A549 (cell line): ENCODE results near the gene HLA-DMA.

Experiments
- CHD4 ChIP-seq: fragments of 200-600 bp; sonication (generic); IDR thresholded peaks from 2 replicates; pipeline ENCODE4 v1.6.1; 2016; ENCODE audit warnings: antibody characterized with exemption, mild to moderate bottlenecking, borderline replicate concordance
- KDM1A ChIP-seq: fragments of 200-600 bp; sonication (generic); IDR thresholded peaks from 2 replicates; pipeline ENCODE4 v1.6.1; 2016; ENCODE audit warnings: low read depth, mild to moderate bottlenecking
- POLR2A ChIP-seq: IDR thresholded peaks from 2 replicates; pipeline ENCODE4 v1.6.1; 2012; ENCODE audit warnings: mild to moderate bottlenecking, low read length
- RAD21 ChIP-seq, 2 experiments: fragments of >200 bp in 1 of 2; sonication (Bioruptor Twin) in 1 of 2; formaldehyde crosslinking in 1 of 2; IDR thresholded peaks in 1 of 2; conservative IDR thresholded peaks in 1 of 2; 2 replicates in 1 of 2; 3 replicates in 1 of 2; pipeline ENCODE4 v1.6.1; 2012 to 2018; ENCODE audit warnings: inconsistent platforms in 1 of 2
- TF ChIP-seq, protein P1 (sequence below): fragments of >200 bp; sonication (Bioruptor Twin); formaldehyde crosslinking; IDR thresholded peaks from 3 replicates; pipeline ENCODE4 v1.5.1; 2016
- TF ChIP-seq, protein P2 (sequence below): IDR thresholded peaks from 2 replicates; pipeline ENCODE4 v1.6.1; 2012

DNA sequence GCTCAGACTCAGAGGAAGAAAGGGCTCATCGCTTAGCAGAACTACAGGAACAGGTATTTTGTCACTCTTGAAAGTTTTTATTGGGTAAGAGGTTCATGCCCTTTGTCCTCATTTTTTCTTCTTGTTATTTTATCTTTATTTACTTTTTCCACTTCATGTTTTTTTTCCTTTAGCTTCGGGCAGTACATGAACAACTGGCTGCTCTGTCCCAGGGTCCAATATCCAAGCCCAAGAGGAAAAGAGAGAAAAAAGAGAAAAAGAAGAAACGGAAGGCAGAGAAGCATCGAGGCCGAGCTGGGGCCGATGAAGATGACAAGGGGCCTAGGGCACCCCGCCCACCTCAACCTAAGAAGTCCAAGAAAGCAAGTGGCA is 25.0 kb upstream of the HLA-DMA start:
- TF ChIP-seq KDM1A (no peak), CHD4 (no peak), RAD21 (conservative IDR thresholded peaks at IDR 0.05 in 1 of 2, IDR thresholded peaks at IDR 0.05 in 1 of 2) (no peak), POLR2A (no peak)
- TF ChIP-seq, protein P1, sequence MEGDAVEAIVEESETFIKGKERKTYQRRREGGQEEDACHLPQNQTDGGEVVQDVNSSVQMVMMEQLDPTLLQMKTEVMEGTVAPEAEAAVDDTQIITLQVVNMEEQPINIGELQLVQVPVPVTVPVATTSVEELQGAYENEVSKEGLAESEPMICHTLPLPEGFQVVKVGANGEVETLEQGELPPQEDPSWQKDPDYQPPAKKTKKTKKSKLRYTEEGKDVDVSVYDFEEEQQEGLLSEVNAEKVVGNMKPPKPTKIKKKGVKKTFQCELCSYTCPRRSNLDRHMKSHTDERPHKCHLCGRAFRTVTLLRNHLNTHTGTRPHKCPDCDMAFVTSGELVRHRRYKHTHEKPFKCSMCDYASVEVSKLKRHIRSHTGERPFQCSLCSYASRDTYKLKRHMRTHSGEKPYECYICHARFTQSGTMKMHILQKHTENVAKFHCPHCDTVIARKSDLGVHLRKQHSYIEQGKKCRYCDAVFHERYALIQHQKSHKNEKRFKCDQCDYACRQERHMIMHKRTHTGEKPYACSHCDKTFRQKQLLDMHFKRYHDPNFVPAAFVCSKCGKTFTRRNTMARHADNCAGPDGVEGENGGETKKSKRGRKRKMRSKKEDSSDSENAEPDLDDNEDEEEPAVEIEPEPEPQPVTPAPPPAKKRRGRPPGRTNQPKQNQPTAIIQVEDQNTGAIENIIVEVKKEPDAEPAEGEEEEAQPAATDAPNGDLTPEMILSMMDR = no peak
- TF ChIP-seq, protein P2, sequence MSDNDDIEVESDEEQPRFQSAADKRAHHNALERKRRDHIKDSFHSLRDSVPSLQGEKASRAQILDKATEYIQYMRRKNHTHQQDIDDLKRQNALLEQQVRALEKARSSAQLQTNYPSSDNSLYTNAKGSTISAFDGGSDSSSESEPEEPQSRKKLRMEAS = no peak
